HFFc6 (cell line): ENCODE results near the gene PRKCE. TPM values are rescaled to one million over a fixed set of nuclear protein-coding genes. Genes with fewer than 3 reads are reported as not detected.

Source experiments
- DNase-seq: peaks from one replicate; pipeline ENCODE4 v3.0.0-alpha.2; 2018
- H3K27ac Mint-ChIP-seq: 2 replicates; pipeline ENCODE4 v1.8.0; 2020; ENCODE audit warnings: mild to moderate bottlenecking, mixed read lengths
- H3K27me3 Mint-ChIP-seq: 2 replicates; pipeline ENCODE4 v1.8.0; 2021; ENCODE audit warnings: mild to moderate bottlenecking, moderate library complexity, mixed read lengths; ENCODE audit not compliant: insufficient read depth
- H3K36me3 Mint-ChIP-seq: 2 replicates; pipeline ENCODE4 v1.8.0; 2021; ENCODE audit warnings: low read depth, mixed read lengths
- H3K4me1 Mint-ChIP-seq: 2 replicates; pipeline ENCODE4 v1.8.0; 2020; ENCODE audit warnings: low read depth, mixed read lengths
- H3K4me3 Mint-ChIP-seq: 2 replicates; pipeline ENCODE4 v1.8.0; 2020; ENCODE audit warnings: mild to moderate bottlenecking, moderate library complexity, mixed read lengths
- H3K9me3 Mint-ChIP-seq: 2 replicates; pipeline ENCODE4 v1.8.0; 2020; ENCODE audit warnings: mild to moderate bottlenecking, mixed read lengths
- total RNA-seq, 6 experiments: library from RNA; stranded (reverse); fragmentation: NEBNext Ultra II Directional; extraction: Animal tissue kit (Norgen Biotek cat#: 25700); gene quantifications; 2 replicates in 1 of 6; 3 replicates in 5 of 6; pipeline ENCODE4 v1.2.3, GENCODE V29; 2021
- TF ChIP-seq, protein P1 (sequence below): fragments of 200-600 bp; sonication (generic); IDR thresholded peaks from 2 replicates; pipeline ENCODE4 v1.5.0; 2021; ENCODE audit warnings: antibody characterized with exemption, mild to moderate bottlenecking

Gene PRKCE
- total RNA-seq, 6 experiments from 2014 or later: 10.8 to 13.7 (median 12.0) TPM

DNA sequence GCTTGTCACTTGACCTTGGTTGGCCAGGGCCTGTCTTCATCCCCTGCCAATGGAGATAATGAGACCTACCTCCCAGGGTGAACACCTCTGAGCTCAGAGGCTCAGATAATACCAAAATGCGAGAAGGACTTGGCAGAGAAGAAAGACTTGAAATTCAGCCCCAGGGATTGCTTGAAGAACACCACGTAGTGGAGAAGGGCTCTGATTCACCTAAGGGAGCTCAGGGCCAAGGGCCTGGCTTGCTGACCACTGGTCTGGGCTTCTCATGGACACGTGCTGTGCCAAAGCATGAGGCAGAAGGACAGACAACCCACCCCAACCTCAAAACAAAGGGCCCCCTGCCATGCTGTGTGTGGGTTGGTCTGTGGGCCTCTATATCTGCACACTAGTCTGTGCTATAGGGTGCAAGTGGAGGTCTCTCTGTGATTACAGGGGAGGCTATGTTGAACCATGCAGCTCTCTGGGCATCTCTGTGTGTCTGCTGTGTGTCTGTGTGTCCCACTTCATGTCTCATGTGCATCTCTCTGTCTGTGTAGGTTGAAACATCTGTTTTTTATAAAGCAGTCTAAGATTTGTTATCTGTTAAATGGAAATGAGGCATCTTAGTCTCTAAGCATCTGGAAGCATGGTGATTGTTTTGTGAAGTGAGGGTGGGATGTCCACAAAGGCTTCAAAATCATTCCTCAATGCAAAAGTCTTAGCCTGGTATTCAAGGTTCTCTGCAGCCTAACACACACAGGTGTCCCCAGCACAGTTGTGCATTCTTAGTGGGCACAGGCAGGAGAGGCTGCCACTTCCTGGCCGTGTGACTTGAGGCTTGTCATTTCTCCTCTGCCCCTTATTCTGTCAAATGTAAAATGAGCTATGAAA lies 584.8 kb downstream of the PRKCE start:
- no peak overlapping the region for H3K27ac Mint-ChIP-seq
- TF ChIP-seq, protein P1, sequence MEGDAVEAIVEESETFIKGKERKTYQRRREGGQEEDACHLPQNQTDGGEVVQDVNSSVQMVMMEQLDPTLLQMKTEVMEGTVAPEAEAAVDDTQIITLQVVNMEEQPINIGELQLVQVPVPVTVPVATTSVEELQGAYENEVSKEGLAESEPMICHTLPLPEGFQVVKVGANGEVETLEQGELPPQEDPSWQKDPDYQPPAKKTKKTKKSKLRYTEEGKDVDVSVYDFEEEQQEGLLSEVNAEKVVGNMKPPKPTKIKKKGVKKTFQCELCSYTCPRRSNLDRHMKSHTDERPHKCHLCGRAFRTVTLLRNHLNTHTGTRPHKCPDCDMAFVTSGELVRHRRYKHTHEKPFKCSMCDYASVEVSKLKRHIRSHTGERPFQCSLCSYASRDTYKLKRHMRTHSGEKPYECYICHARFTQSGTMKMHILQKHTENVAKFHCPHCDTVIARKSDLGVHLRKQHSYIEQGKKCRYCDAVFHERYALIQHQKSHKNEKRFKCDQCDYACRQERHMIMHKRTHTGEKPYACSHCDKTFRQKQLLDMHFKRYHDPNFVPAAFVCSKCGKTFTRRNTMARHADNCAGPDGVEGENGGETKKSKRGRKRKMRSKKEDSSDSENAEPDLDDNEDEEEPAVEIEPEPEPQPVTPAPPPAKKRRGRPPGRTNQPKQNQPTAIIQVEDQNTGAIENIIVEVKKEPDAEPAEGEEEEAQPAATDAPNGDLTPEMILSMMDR: no peak
- H3K4me3 Mint-ChIP-seq: no peak overlapping the region
- H3K4me1 Mint-ChIP-seq: peaks cover 9% of the 10 kb centered on the region
- H3K27me3 Mint-ChIP-seq: peaks cover 13% of the 10 kb centered on the region
- no peaks in the 10 kb centered on the region for H3K9me3 Mint-ChIP-seq
- no peak for DNase-seq
- H3K36me3 Mint-ChIP-seq: no peaks in the 10 kb centered on the region; the same call in 1 of the 2 replicates

DNA sequence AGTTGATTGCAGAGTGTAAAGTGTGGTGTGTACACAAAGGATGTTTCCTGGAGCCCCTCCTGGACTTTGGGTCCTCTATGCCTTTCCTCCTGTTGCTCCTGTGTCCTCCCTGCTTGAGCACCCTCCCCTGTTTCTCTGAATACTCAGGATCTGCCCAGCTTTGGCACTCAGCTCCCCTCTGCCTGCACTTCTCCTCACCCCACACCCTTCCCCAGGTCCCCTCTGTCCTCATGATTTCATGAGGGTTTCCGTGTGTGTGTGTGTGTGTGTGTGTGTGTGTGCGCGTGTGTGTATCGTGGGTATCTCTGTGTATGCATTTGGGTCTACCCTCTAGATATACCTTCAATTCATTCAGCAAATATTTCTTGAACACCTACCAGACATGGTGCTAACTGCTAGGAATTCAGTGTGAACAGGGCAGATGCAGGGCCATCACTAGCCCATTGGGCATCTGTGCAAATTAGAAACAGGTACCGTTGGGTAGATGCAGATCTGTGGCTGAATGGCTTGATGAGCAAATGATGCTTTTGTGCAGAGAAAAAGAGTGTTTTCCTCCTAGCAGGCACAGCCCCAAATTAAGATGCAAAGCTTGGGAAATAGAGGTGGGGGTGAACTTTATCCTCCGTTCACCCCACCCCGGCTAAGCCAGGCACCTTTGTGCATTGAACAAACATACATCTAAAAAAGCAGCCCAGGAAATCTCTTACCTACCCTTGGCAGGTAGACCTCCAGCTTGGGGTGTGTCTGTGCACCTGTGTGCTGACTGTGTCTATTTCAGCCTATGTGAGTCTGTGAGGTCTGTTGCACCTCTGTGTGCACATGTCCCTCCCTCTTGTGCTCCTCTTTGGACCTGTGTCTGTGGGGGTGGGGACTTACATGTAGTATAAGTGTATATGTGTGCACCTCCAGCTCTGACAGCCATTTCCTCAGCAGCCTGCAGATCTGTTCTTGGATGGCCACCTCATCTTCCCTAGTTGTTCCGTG lies 585.7 kb downstream of the PRKCE start:
- no peaks in the 10 kb centered on the region; the same call in 1 of the 2 replicates for H3K36me3 Mint-ChIP-seq
- TF ChIP-seq, protein P1: no peak
- H3K27ac Mint-ChIP-seq: no peak overlapping the region
- no peak overlapping the region for H3K4me3 Mint-ChIP-seq
- peaks cover 14% of the 10 kb centered on the region for H3K4me1 Mint-ChIP-seq
- DNase-seq: no peak
- H3K9me3 Mint-ChIP-seq: no peaks in the 10 kb centered on the region
- H3K27me3 Mint-ChIP-seq: peaks cover 8% of the 10 kb centered on the region

Other genes starting within 250 kb of the PRKCE start
- gene SRBD1, start 40.4 kb upstream of the PRKCE start, total RNA-seq: 10 to 100 TPM in 5 of 6 experiments, 1 to 10 TPM in 1; 9.5 to 13.6 (median 12.4) TPM